Camera-type eye (tissue), 1 donor: ENCODE data around the gene HIGD1B. TPM values are rescaled to one million over a fixed set of nuclear protein-coding genes. Genes with fewer than 3 reads are reported as not detected.

Experiments
- total RNA-seq: library from RNA; depleted of rRNA; stranded (reverse); fragments of >200 nt; gene quantifications from one replicate; pipeline ENCODE4 v1.2.3, GENCODE V29; 2014

Gene HIGD1B
- not detected for total RNA-seq

GRCh38 chr17:44847586-44847985 lies at the start of gene HIGD1B:
Gene HIGD1B, plus strand, starts transcription at chr17:44847883. Its CDS starts 270 bp downstream, at chr17:44848153.

DNA sequence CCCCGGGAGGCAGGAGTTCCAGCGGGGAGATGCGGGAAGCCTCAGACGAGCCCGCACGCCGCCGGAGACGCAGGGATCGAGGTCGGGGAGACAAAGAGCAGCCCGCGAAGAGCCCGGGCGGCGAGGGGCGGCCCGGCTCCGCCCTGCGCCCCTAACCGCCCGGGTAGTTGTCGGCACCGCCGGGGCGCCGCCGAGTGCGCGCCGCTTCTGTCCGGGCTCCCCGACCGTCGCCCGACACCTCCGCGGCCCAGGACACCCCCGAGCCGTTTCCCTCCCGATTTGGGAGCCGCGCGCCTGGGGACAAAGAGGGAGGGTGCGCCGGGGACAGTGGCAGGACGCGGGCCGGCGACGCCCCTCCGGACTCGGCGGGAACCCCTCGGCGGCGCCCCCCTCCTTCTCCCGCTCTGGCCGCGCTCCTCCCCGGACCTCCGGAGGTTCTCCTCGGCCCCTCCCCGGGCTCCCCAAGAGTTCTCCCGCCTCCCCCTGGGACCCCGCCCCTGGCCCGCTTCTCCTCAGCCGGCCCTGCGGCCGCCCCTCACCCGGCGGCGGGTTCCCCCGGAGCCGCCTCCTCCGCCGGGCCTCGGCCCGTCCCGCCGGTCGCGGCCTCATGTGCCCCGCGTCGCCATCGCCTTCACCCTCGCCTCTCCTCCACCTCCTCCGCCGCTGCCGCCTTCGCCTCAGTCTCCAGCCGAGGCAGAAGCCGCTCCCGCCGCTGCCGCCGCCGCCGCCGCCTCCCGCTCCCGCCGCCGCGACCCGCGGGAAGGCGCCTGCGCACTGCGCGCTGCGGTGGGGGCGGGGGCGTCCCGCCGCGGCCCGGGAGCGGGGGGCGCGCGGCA lies 17.9 kb upstream of the HIGD1B start, which contains the start of gene GJC1:
Gene GJC1 (minus strand): TSS at position 765 of the 836 bp plus-strand sequence. CDS start 24,470 bp downstream, outside the sequence.

DNA sequence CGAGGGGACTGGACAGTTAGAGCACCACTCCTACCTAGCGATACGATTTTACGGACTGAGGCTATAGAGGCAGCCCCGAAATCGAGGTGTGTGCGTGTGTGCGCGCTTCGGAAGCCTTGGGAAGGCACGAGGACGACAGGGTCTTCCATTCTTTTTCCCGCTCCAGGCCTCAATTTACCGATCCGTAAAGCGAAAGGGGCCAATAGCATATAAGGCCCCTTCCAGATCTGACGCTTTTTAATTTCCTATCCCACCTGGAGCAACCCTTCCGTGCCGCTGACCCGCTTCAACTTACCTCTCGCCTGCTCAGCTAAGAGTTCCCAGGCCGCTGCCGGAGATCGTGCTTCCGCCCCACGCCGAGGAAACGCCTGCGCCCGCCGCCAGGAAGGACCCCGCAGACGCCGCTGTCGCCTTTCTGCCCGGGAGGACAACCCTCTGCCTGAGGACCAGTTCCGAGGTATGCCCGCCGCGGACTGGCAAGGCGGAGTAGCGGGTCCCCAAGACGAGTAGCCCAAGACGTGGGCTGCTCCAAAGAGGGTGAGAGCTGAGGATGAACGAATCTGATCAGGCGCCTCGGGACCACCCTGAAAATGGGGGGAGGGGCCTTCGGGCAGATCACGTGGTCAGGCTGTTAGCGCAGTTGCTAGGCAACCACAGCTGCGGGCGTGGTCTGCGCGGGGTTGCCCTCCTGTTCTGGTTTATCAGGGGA lies 51.5 kb downstream of the HIGD1B start, which contains the start of gene EFTUD2:
Gene EFTUD2 (minus strand): TSS at position 372 of the 709 bp plus-strand sequence. CDS start 4,924 bp downstream, outside the sequence.

Other genes with a start within 250 kb of the HIGD1B start
- 1.5 TPM for gene MEIOC, start 191.4 kb upstream of the HIGD1B start, total RNA-seq
- gene CCDC43, start 158.1 kb upstream of the HIGD1B start, total RNA-seq = 34.0 TPM
- 13.0 TPM for gene DBF4B, start 139.2 kb upstream of the HIGD1B start, total RNA-seq
- 19.4 TPM for gene ADAM11, start 88.9 kb upstream of the HIGD1B start, total RNA-seq
- gene GJC1, start 17.6 kb upstream of the HIGD1B start, total RNA-seq = 34.3 TPM
- 143 TPM for gene EFTUD2, start 51.6 kb downstream of the HIGD1B start, total RNA-seq
- gene GFAP, start 67.6 kb downstream of the HIGD1B start, total RNA-seq = 90.3 TPM
- 3.0 TPM for gene KIF18B, start 99.9 kb downstream of the HIGD1B start, total RNA-seq
- gene C1QL1, start 120.4 kb downstream of the HIGD1B start, total RNA-seq = 11.7 TPM
- gene DCAKD, start 203.7 kb downstream of the HIGD1B start, total RNA-seq = 53.8 TPM
- gene NMT1, start 213.4 kb downstream of the HIGD1B start, total RNA-seq = 72.1 TPM